SJSA1 (cell line): ENCODE data around the gene GRAP2. TPM values are rescaled to one million over a fixed set of nuclear protein-coding genes. Genes with fewer than 3 reads are reported as not detected.
"Not testable (repeated sequence)": the region's sequence is repeated elsewhere in the genome, so short reads cannot be mapped to it uniquely, and the experiment has no call there.

ENCODE experiments used
- DNase-seq, 2 experiments: peaks; one replicate each; pipeline ENCODE4 v3.0.0-alpha.2; 2015 to 2020; ENCODE audit warnings: low spot score in 2 of 2, low read depth in 1 of 2
- H3K27ac ChIP-seq: fragments of 250-450 bp; sonication (Bioruptor Pico); 2 replicates; pipeline ENCODE4 v1.5.1; 2020; ENCODE audit warnings: mild to moderate bottlenecking, moderate library complexity
- H3K27me3 ChIP-seq: fragments of 250-450 bp; sonication (Bioruptor Pico); replicated peaks from 2 replicates; pipeline ENCODE4 v1.5.1; 2020; ENCODE audit warnings: mild to moderate bottlenecking, moderate library complexity
- H3K36me3 ChIP-seq: fragments of 250-450 bp; sonication (Bioruptor Pico); 2 replicates; pipeline ENCODE4 v1.5.1; 2020; ENCODE audit warnings: mild to moderate bottlenecking
- H3K4me1 ChIP-seq: fragments of 250-450 bp; sonication (Bioruptor Pico); replicated peaks from 2 replicates; pipeline ENCODE4 v1.6.1; 2021; ENCODE audit warnings: mild to moderate bottlenecking
- H3K4me3 ChIP-seq: fragments of 250-450 bp; sonication (Bioruptor Pico); 2 replicates; pipeline ENCODE4 v1.5.1; 2020; ENCODE audit warnings: mild to moderate bottlenecking
- H3K9me3 ChIP-seq: fragments of 250-450 bp; sonication (Bioruptor Pico); replicated peaks from 2 replicates; pipeline ENCODE4 v1.5.1; 2020; ENCODE audit warnings: mild to moderate bottlenecking
- total RNA-seq: library from RNA; depleted of rRNA; stranded (reverse); fragments of >200 nt; shearing (Covaris generic); gene quantifications from 2 replicates; pipeline ENCODE4 v1.2.3, GENCODE V29; 2014

The GRAP2 gene
- total RNA-seq, 1 experiment from 2014 or later: 0.61 TPM

DNA sequence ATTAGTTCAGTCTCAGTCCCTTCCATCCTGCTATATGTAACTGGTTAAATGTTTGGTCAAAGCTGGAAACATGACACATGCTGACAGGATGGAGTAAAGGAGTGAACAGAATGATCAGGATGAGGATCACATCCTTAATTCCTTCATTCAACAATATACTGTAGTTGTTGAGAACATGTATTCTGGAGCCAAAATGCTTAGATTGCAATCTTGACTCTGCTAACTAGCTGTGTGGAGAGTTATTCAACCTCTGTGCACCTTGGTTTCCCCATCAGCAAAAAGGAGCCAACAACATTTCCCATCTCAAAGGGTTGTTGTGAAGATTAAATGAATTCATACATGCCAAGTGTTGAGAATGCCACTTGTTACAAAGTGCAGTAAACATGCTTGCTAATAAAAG is 20.2 kb upstream of the GRAP2 start:
- Histone ChIP-seq H3K36me3 (no peaks in the 10 kb centered on the region), H3K27ac (no peak overlapping the region), H3K4me3 (no peak overlapping the region), H3K27me3 (peaks cover 17% of the 10 kb centered on the region), H3K9me3 (no peaks in the 10 kb centered on the region), H3K4me1 (no peaks in the 10 kb centered on the region)
- DNase-seq: no peak

DNA sequence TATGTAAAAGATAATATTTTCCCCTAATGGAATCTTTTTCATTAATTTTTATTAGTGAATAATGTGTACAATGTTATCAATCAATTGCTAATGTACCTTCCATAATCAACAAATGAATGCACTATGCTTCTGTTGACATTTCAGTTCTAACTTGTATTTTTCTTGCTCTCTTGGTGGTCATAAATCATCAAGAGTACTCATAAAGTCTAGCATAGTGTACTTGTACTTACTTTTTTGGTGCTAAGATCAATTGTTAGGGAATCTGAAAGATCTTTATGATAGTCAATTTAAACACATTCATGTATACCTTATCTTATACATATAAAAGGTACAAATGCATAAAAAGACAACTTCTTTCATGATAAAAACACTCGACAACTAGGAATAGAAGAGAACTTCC is 17.8 kb upstream of the GRAP2 start:
- Histone ChIP-seq H3K4me3 (no peak overlapping the region), H3K27ac (no peak overlapping the region), H3K27me3 (peaks cover 18% of the 10 kb centered on the region), H3K4me1 (no peaks in the 10 kb centered on the region), H3K9me3 (no peaks in the 10 kb centered on the region), H3K36me3 (no peaks in the 10 kb centered on the region)
- DNase-seq: no peak

DNA sequence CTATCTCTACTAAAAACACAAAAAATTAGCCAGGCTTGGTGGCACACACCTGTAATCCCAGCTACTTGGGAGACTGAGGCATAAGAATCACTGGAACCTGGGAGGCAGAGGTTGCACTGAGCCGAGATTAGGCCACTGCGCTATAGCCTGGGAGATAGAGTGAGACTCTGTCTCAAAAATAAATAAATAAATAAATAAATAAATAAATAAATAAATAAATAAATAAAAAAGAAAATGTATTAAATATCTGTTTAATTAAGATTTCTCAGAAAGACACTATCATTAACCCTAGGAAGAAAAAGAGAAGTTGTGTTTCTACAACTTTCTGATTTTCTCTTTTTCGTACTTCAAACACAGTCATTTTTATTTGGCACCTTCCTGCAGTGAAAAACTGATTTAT is 11.0 kb upstream of the GRAP2 start:
- H3K27me3 ChIP-seq: peaks cover 25% of the 10 kb centered on the region
- not testable (repeated sequence) for DNase-seq, H3K4me1 ChIP-seq, H3K36me3 ChIP-seq, H3K27ac ChIP-seq, H3K9me3 ChIP-seq, H3K4me3 ChIP-seq

DNA sequence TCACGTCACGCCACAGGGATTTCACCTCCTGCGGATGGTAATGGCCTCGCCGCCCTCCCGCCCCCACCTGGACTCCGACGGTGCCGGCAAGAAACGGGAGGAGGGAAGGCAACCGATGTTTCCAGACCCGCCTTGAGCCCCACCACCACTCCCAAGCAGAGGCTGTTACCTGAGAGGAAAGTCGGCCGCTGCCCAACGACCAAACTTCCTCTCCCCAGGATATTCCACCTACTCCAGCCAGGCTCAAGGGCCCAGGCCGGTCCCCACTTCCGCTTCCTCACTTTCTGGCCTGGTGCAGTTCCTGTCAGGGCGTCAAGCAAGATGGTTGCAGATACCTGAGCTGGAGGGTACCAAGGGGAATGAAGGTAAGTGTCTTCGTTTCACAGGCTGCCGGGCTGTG is 7.4 kb upstream of the GRAP2 start, which contains the start of gene ENTHD1:
Gene ENTHD1, minus strand, starts transcription at position 235 of the 400 bp plus-strand sequence. CDS start 6,012 bp downstream, outside the sequence.
- Histone ChIP-seq H3K27ac (no peak within 1 kb of the TSS), H3K9me3 (no peaks in the 10 kb centered on the region)

DNA sequence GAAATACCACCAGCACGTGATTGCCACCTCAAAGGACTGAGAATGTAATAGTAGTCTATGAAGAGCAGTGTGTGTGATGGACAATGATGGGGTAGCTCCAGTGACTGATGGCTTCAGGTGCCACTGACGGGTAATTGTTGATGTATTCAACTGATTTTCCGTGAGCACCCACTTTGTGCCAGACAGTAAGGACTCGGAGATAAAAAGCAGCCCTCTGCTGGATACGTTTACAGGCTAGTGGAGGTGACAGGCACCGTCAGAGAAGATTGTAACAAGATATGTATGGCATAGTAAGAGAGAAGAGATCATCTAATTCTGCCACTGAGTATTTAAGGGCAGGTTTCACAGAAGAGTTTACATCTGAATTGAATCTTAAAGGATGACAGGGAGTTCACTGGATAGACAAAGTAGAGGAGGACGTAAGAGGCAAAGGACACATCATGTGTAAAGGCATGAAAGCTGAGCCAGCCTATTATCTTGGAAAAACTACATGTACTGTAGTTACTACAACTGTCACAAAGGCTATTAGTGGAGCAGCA is 6.3 kb upstream of the GRAP2 start:
- Histone ChIP-seq H3K27me3 (peaks cover 13% of the 10 kb centered on the region; the same call in 1 of the 2 replicates), H3K36me3 (no peaks in the 10 kb centered on the region), H3K4me1 (no peaks in the 10 kb centered on the region), H3K4me3 (no peak overlapping the region), H3K27ac (no peak overlapping the region), H3K9me3 (no peaks in the 10 kb centered on the region)
- DNase-seq: no peak

More for the DNA sequence above, 7.4 kb upstream of the GRAP2 start, which contains the start of gene ENTHD1:
- DNase-seq: no peak
- H3K4me1 ChIP-seq: no peaks in the 10 kb centered on the region
- no peaks in the 10 kb centered on the region for H3K36me3 ChIP-seq
- peaks cover 19% of the 10 kb centered on the region; the same call in 1 of the 2 replicates for H3K27me3 ChIP-seq
- H3K4me3 ChIP-seq: no peak within 1 kb of the TSS

DNA sequence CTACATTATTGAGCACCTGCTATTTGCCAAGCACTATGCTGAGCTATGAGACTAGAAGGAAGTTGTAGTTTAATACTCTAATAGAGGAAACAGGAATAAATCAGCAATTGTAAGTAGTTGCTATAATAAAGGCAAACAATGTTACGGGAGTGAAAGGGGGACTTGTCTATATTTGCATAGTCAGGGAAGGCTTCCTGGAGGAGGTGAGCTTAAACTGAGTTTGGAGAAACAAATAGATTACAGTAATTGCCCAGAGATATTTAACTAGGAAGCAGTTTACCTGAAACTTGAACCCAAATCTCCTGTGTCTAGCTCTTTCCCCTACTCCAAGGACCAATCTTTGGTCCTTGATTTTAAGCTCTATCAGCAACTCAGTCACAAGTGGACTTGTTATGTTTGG is 5.2 kb upstream of the GRAP2 start:
- Histone ChIP-seq H3K27me3 (peaks cover 13% of the 10 kb centered on the region; the same call in 1 of the 2 replicates), H3K36me3 (no peaks in the 10 kb centered on the region), H3K4me3 (no peak overlapping the region), H3K4me1 (no peaks in the 10 kb centered on the region), H3K9me3 (no peaks in the 10 kb centered on the region), H3K27ac (no peak overlapping the region)
- DNase-seq: no peak

DNA sequence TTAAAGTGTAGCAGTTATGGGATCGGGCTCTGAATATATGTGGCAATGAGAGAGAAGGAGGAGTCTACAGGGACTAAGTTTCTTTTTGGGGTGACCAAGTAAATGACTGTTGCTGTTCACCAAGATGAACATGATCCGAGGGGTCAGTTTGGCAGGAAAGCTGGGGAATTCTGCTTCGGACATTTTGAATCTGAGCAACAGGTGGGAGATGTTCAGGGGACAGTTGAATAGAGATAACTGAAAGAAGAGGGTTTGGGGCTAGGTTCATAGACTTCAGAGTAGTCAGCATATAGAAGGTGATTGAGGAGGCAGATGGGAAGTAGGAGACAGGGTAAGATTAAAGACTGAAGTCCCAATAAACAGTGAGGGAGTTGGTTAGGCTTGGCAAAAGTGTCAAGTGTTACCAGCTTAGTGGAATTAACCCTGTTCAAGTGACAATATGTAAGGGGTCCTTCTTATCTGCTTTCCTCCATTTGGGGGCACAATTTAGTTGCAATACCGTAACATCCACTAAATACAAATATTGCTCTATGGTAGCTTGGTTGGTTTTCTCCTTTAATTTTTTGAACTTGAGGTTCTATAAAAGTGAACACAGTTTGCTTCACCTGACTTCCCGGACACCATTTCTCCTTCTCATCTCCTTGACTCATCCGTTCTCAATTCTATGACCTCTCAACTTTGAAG is 4.4 kb upstream of the GRAP2 start:
- no peak overlapping the region for H3K27ac ChIP-seq
- no peak for DNase-seq
- H3K27me3 ChIP-seq: peaks cover 13% of the 10 kb centered on the region; the same call in 1 of the 2 replicates
- H3K4me3 ChIP-seq: no peak overlapping the region
- H3K36me3 ChIP-seq: no peaks in the 10 kb centered on the region
- no peaks in the 10 kb centered on the region for H3K4me1 ChIP-seq
- no peaks in the 10 kb centered on the region for H3K9me3 ChIP-seq

DNA sequence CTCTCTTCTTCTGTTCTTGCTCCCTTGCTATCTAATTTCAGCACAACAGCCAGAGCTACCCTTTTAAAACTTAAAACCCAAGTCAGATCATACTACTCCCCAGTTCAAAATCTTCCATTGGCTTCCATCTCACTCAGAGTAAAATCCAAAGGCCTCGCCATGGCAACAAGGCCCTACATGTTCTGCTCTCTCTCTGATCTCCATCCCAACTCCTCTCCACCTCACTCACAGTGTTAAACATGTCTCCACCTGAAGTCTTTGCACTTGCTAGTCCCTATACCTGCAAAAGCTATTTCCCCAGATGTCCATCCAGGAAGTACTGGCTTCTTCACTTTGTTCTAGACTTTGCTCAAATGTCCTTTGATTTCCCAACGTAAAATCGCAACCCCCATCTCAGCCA is 3.0 kb upstream of the GRAP2 start:
- Histone ChIP-seq H3K36me3 (no peaks in the 10 kb centered on the region), H3K4me3 (no peak overlapping the region), H3K4me1 (no peaks in the 10 kb centered on the region), H3K27ac (no peak overlapping the region), H3K27me3 (peaks cover 6% of the 10 kb centered on the region), H3K9me3 (no peaks in the 10 kb centered on the region)
- DNase-seq: no peak

DNA sequence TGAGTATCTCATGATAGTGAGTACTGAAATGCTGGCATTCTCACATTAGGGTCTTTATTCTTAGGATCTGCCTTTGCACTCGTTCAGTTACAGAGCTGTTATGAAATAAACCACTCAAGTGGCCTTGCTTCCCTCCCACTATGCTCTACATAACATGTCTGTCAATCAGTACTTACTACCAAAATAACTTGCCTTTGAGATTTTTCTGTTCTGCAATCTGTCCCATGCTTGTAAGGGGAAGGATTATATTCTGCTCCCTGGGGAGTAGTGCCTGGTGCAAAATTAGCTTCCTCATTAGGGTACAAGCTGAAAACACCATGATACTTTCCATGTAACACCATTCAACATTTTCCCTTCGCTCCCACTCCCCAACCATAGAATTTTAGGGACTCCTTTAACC is 1.9 kb upstream of the GRAP2 start:
- Histone ChIP-seq H3K27ac (no peak overlapping the region), H3K27me3 (peaks cover 6% of the 10 kb centered on the region), H3K36me3 (no peaks in the 10 kb centered on the region), H3K4me3 (no peak overlapping the region), H3K9me3 (no peaks in the 10 kb centered on the region), H3K4me1 (no peaks in the 10 kb centered on the region)
- no peak for DNase-seq

DNA sequence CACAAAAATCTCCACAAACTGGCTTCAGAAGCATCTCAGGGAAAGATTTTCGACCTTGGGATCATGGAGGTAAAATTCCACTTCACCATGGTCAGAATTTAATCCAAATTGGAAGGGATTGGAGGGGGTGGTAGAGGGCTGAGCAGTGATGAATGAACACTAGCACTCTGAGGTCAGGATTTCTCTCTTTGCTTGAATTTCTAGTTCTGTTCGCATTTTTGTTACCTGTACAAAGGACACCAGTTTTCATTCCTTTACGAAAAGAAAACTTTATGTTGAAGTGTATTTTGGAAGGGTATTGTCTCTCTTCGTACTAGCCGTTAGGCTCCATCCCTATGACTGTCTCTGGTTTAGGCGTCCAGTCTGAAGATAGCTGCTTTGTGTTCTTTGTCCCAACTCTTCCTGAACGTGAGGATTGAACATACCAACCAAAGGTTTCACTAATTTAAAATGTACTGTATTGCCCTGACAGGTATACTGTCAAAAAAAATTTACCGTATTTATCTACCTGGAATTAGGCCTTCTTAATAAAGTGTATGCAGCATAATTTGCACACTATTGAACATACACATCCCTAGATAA is 772 bp downstream of the GRAP2 start:
- no peak overlapping the region for H3K27ac ChIP-seq
- H3K4me1 ChIP-seq: no peaks in the 10 kb centered on the region
- no peak for DNase-seq
- H3K36me3 ChIP-seq: no peaks in the 10 kb centered on the region
- H3K9me3 ChIP-seq: no peaks in the 10 kb centered on the region
- H3K27me3 ChIP-seq: peaks cover 3% of the 10 kb centered on the region
- H3K4me3 ChIP-seq: no peak overlapping the region

DNA sequence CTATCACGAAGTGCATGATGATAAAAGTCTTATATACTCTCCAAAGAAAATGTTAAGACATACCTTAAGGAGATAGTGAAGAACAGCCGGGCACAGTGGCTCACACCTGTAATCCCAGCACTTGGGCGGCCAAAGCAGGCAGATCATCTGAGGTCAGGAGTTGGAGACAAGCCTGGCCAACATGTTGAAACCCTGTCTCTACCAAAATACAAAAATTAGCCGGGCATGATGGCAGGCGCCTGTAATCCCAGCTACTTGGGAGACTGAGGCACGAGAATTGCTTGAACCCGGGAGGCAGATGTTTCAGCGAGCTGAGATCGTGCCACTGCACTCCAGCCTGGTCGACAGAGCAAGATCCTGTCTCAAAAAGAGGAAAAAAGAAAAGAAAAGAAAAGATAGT is 3.1 kb downstream of the GRAP2 start:
- H3K4me3 ChIP-seq, H3K36me3 ChIP-seq, DNase-seq, H3K9me3 ChIP-seq, H3K27me3 ChIP-seq, H3K27ac ChIP-seq, H3K4me1 ChIP-seq: not testable (repeated sequence)

DNA sequence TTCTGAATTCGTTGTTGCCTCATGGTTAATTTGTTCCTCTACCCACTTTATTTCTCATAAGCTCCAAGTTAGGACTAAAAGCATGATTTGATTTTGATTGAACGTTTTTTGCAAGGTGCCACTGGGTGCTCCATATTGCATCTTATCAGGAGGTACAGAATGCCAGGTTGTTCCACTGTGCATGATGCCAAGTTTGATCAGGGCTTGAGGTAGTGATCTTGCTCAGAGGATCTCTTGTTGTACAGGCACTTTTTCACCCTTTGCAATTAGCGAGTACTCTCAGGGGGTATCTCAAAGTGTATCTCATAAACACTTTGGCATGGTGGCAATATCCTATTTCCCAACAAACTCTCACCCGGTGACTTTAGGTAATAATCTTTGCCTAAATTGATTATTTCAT is 4.0 kb downstream of the GRAP2 start:
- Histone ChIP-seq H3K4me1 (no peaks in the 10 kb centered on the region), H3K9me3 (no peaks in the 10 kb centered on the region), H3K36me3 (no peaks in the 10 kb centered on the region), H3K27ac (no peak overlapping the region), H3K27me3 (peaks cover 3% of the 10 kb centered on the region), H3K4me3 (no peak overlapping the region)
- no peak for DNase-seq

DNA sequence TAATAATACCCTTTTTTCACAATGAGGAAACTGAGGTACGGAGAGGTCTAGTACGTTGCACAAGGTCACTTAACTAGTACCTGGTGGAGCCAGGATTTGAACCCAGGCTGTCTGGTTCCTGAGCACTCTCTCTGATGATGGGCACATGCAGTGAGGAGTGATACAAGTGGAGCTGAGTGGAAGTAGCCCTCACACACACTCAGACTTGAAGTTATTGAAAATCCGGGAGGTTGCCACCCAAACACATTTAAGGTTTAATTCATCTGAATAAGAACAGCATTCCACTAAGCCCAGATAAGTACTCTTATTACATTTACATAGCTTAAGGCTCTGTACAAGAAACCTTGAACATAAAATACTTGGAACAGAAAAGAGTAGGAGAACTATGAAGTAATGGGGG is 4.8 kb downstream of the GRAP2 start:
- Histone ChIP-seq H3K27me3 (peaks cover 3% of the 10 kb centered on the region), H3K36me3 (no peaks in the 10 kb centered on the region), H3K4me3 (no peak overlapping the region), H3K4me1 (no peaks in the 10 kb centered on the region), H3K27ac (no peak overlapping the region), H3K9me3 (no peaks in the 10 kb centered on the region)
- no peak for DNase-seq

DNA sequence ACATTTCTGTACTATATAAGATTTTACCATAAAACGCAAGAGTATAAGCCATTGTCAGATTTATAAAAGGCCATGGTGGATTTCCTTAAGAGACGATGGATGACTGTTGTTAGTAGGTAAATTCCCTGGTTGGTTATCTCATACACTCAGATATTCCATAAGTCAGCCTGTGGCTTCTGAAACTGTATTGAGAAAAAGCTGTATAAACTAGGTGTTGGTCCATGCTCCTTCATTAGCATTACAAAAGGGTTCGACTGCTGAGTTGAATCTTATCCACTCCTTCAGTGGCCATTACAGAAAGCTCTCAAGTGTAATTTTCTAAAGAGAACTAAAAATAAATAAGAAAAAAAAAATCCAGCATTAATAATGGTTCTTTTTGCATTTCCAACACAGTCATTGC is 5.3 kb downstream of the GRAP2 start:
- peaks cover 3% of the 10 kb centered on the region for H3K27me3 ChIP-seq
- H3K4me1 ChIP-seq: no peaks in the 10 kb centered on the region
- no peaks in the 10 kb centered on the region for H3K9me3 ChIP-seq
- H3K36me3 ChIP-seq: no peaks in the 10 kb centered on the region
- no peak overlapping the region for H3K4me3 ChIP-seq
- DNase-seq: no peak
- no peak overlapping the region for H3K27ac ChIP-seq
